PC-3 (cell line): Measurements from ENCODE around the gene CRY2. TPM values are rescaled to one million over a fixed set of nuclear protein-coding genes. Genes with fewer than 3 reads are reported as not detected.
A peak's percentile ranks its signal among the peaks of the same experiment; 100 is the strongest.

Experiments
- ATAC-seq: fragments of 200-7000 bp; cut with Tn5 transposase; 2 replicates; pipeline ENCODE4 v1.9.1; 2020; ENCODE audit warnings: mild to moderate bottlenecking, moderate library complexity
- BruUV-seq: library from RNA; stranded (reverse); fragments of 400-500 nt; replicated peaks from 2 replicates; lab custom pipeline; 2021; lab: Mats Ljungman, UMichigan
- CTCF ChIA-PET: fragments of 300-600 bp; sonication (Branson Sonifier 250); formaldehyde crosslinking; loops from one replicate; lab custom pipeline; 2022; ENCODE audit warnings: antibody characterized with exemption; lab: Charles Lee
- POLR2A ChIA-PET: fragments of 300-600 bp; sonication (Branson Sonifier 250); formaldehyde crosslinking; loops from one replicate; lab custom pipeline; 2022; ENCODE audit warnings: antibody characterized with exemption; ENCODE audit not compliant: unreplicated experiment; lab: Charles Lee
- DNase-seq: peaks from one replicate; pipeline ENCODE4 v3.0.0-alpha.2; 2015
- H2AFZ ChIP-seq: fragments of 300-600 bp; sonication (generic); 2 replicates; pipeline ENCODE4 v1.6.0; 2016; ENCODE audit warnings: antibody characterized with exemption, low read length
- H3F3A ChIP-seq: fragments of 300-600 bp; sonication (generic); one replicate; pipeline ENCODE4 v1.6.0; 2017; ENCODE audit warnings: antibody characterized with exemption, low read length, control low read depth, mild to moderate bottlenecking; ENCODE audit not compliant: unreplicated experiment
- H3K27ac ChIP-seq: fragments of 300-600 bp; sonication (generic); 2 replicates; pipeline ENCODE4 v1.5.1; 2016; ENCODE audit warnings: mild to moderate bottlenecking, low read length
- H3K27me3 ChIP-seq: fragments of 300-600 bp; sonication (generic); 2 replicates; pipeline ENCODE4 v1.6.1; 2016; ENCODE audit warnings: low read length, mixed read lengths
- H3K36me3 ChIP-seq: fragments of 300-600 bp; sonication (generic); 2 replicates; pipeline ENCODE4 v1.6.1; 2016; ENCODE audit warnings: low read depth, mixed run types, low read length, mixed read lengths
- H3K4me1 ChIP-seq: fragments of 300-600 bp; sonication (generic); 2 replicates; pipeline ENCODE4 v1.5.1; 2016; ENCODE audit warnings: low read length; ENCODE audit not compliant: insufficient read depth
- H3K4me2 ChIP-seq: fragments of 300-600 bp; sonication (generic); 2 replicates; pipeline ENCODE4 v1.6.0; 2016; ENCODE audit warnings: low read length
- H3K4me3 ChIP-seq: fragments of 300-600 bp; sonication (generic); 2 replicates; pipeline ENCODE4 v1.5.1; 2016; ENCODE audit warnings: mild to moderate bottlenecking, low read length, mixed read lengths
- H3K79me2 ChIP-seq: fragments of 300-600 bp; sonication (generic); 2 replicates; pipeline ENCODE4 v1.6.1; 2017; ENCODE audit warnings: low read length, mixed read lengths
- H3K9ac ChIP-seq: fragments of 300-600 bp; sonication (generic); 2 replicates; pipeline ENCODE4 v1.6.0; 2016; ENCODE audit warnings: mild to moderate bottlenecking, low read length
- H3K9me2 ChIP-seq: fragments of 300-600 bp; sonication (generic); replicated peaks from 2 replicates; pipeline ENCODE4 v1.6.1; 2016; ENCODE audit warnings: mixed run types, low read length, mixed read lengths
- H3K9me3 ChIP-seq: fragments of 300-600 bp; sonication (generic); 2 replicates; pipeline ENCODE4 v1.6.1; 2016; ENCODE audit warnings: low read length, mixed read lengths
- H4K20me1 ChIP-seq: fragments of 300-600 bp; sonication (generic); 2 replicates; pipeline ENCODE4 v1.6.1; 2016; ENCODE audit warnings: low read length, mixed read lengths
- CTCF ChIP-seq: fragments of 300-600 bp; sonication (generic); conservative IDR thresholded peaks from 2 replicates; pipeline ENCODE4 v1.5.1; 2017; ENCODE audit warnings: antibody characterized with exemption, low read depth, mild to moderate bottlenecking, low read length
- EZH2 ChIP-seq: fragments of 300-600 bp; sonication (generic); IDR thresholded peaks from one replicate; pipeline ENCODE4 v1.6.1; 2017; ENCODE audit warnings: antibody characterized with exemption, mild to moderate bottlenecking, low read length; ENCODE audit not compliant: unreplicated experiment
- EZH2phosphoT487 ChIP-seq: fragments of 300-600 bp; sonication (generic); IDR thresholded peaks from 2 replicates; pipeline ENCODE4 v1.6.1; 2018; ENCODE audit warnings: mild to moderate bottlenecking, antibody characterized with exemption, low read length, borderline replicate concordance
- intact Hi-C: fragments of 100-400 bp; cut with micrococcal nuclease; formaldehyde crosslinking; loops from 2 replicates; pipeline ENCODE4 v1.9.0; 2023
- total RNA-seq: library from RNA; depleted of rRNA; stranded (reverse); fragments of >200 nt; gene quantifications from 2 replicates; pipeline ENCODE4 v1.2.3, GENCODE V29; 2014

Gene CRY2
- total RNA-seq, 1 experiment from 2014 or later, result 9.5 TPM

GRCh38 chr11:45928535-45929215, 81.4 kb downstream of the CRY2 start:
- TF ChIP-seq EZH2phosphoT487, result no peak
- no peak for TF ChIP-seq CTCF
- no peak for TF ChIP-seq EZH2
- Histone ChIP-seq H3K9ac (no peak overlapping the region), H3K36me3 (no peaks in the 10 kb centered on the region), H3K4me2 (no peak overlapping the region), H3K4me1 (peaks cover 7% of the 10 kb centered on the region; the same call in 1 of the 2 replicates), H3K79me2 (no peaks in the 10 kb centered on the region), H2AFZ (no peak overlapping the region), H3K27ac (no peak overlapping the region), H3K9me3 (no peaks in the 10 kb centered on the region), H3F3A (no peaks in the 10 kb centered on the region), H3K9me2 (no peaks in the 10 kb centered on the region), H4K20me1 (no peaks in the 10 kb centered on the region), H3K27me3 (no peaks in the 10 kb centered on the region), H3K4me3 (no peak overlapping the region)
- no TSS peak for BruUV-seq
- DNase-seq, result no peak
- POLR2A ChIA-PET, result no interaction called here
- CTCF ChIA-PET, result no interaction called here
- intact Hi-C loops, result no loop called here
- ATAC-seq, result no peak

GRCh38 chr11:45929486-45930030, 82.3 kb downstream of the CRY2 start:
- no peaks in the 10 kb centered on the region for H3K27me3 ChIP-seq
- no peak overlapping the region for H3K27ac ChIP-seq
- POLR2A ChIA-PET, result no interaction called here
- peak; percentile 58 for ATAC-seq
- H3K36me3 ChIP-seq, result no peaks in the 10 kb centered on the region
- no peak overlapping the region for H3K9ac ChIP-seq
- no peaks in the 10 kb centered on the region for H4K20me1 ChIP-seq
- no peaks in the 10 kb centered on the region for H3F3A ChIP-seq
- no peak overlapping the region for H3K4me2 ChIP-seq
- H3K9me2 ChIP-seq, result no peaks in the 10 kb centered on the region
- no peaks in the 10 kb centered on the region for H3K79me2 ChIP-seq
- H3K4me1 ChIP-seq, result peaks cover 7% of the 10 kb centered on the region; the same call in 1 of the 2 replicates
- intact Hi-C loops, result no loop called here
- no peak overlapping the region for H3K4me3 ChIP-seq
- TF ChIP-seq EZH2phosphoT487, result no peak
- TF ChIP-seq EZH2, result no peak
- TF ChIP-seq CTCF, result no peak
- CTCF ChIA-PET, result no interaction called here
- no peaks in the 10 kb centered on the region for H3K9me3 ChIP-seq
- BruUV-seq, result no TSS peak
- H2AFZ ChIP-seq, result no peak overlapping the region
- DNase-seq, result no peak
